H1 (cell line): ENCODE data around the gene MTURN. TPM values are rescaled to one million over a fixed set of nuclear protein-coding genes. Genes with fewer than 3 reads are reported as not detected.

Source experiments
- CTCF ChIA-PET: fragments of 300-600 bp; sonication (Branson Sonifier 250); formaldehyde crosslinking; loops from one replicate; lab custom pipeline; 2021; ENCODE audit not compliant: partially characterized antibody; lab: Charles Lee
- POLR2A ChIA-PET: fragments of 300-600 bp; sonication (Branson Sonifier 250); formaldehyde crosslinking; loops from one replicate; lab custom pipeline; 2021; ENCODE audit warnings: inconsistent platforms; ENCODE audit not compliant: partially characterized antibody; lab: Charles Lee
- DNase-seq, 2 experiments: peaks; one replicate each; pipeline versions ENCODE4 v3.0.0 to v3.0.0-alpha.2; 2010 to 2022; ENCODE audit warnings: low spot score in 2 of 2, low read depth in 1 of 2, mixed read lengths in 1 of 2
- FAIRE-seq: peaks from 2 replicates; lab custom pipeline; 2011; peaks lifted over from hg19 to GRCh38; lab: Jason Lieb, UNC
- H2AFZ ChIP-seq: 2 replicates; pipeline ENCODE4 v1.8.1; 2012; ENCODE audit warnings: low read length, inconsistent platforms
- H2AK5ac ChIP-seq: 2 replicates; pipeline ENCODE4 v1.6.1; 2013; ENCODE audit warnings: low read depth, low read length
- H2BK120ac ChIP-seq: replicated peaks from 2 replicates; pipeline ENCODE3; 2013; ENCODE audit warnings: low read depth, low read length, inconsistent platforms
- H2BK12ac ChIP-seq: 2 replicates; pipeline ENCODE4 v1.6.1; 2013; ENCODE audit warnings: low read depth, low read length
- H2BK15ac ChIP-seq: 2 replicates; pipeline ENCODE4 v1.6.1; 2013; ENCODE audit warnings: low read length
- H2BK20ac ChIP-seq: 2 replicates; pipeline ENCODE4 v1.6.1; 2013; ENCODE audit warnings: low read length
- H2BK5ac ChIP-seq: 2 replicates; pipeline ENCODE4 v1.6.1; 2013; ENCODE audit warnings: low read depth, low read length
- H3K14ac ChIP-seq: 2 replicates; pipeline ENCODE4 v1.6.1; 2013; ENCODE audit warnings: inconsistent platforms; ENCODE audit not compliant: insufficient read length
- H3K18ac ChIP-seq: 2 replicates; pipeline ENCODE4 v1.6.1; 2013; ENCODE audit warnings: low read length; ENCODE audit errors: extremely low read depth
- H3K23ac ChIP-seq: 2 replicates; pipeline ENCODE4 v1.6.1; 2013; ENCODE audit warnings: inconsistent platforms; ENCODE audit not compliant: insufficient read length
- H3K23me2 ChIP-seq: 2 replicates; pipeline ENCODE4 v1.6.1; 2013; ENCODE audit warnings: low read depth, low read length
- H3K27ac ChIP-seq: 2 replicates; pipeline ENCODE4 v1.6.1; 2011; ENCODE audit warnings: low read depth, low read length, inconsistent platforms
- H3K27me3 ChIP-seq, 4 experiments: replicated peaks in 1 of 4; 1 replicate in 1 of 4; 2 replicates in 3 of 4; pipeline versions ENCODE4 v1.6.1 to v1.8.1; 2011 to 2013; ENCODE audit warnings: low read length in 3 of 4, mild to moderate bottlenecking in 3 of 4, inconsistent platforms in 2 of 4, mixed read lengths in 2 of 4, moderate library complexity in 1 of 4; ENCODE audit not compliant: control insufficient read depth in 3 of 4, insufficient read depth in 3 of 4; ENCODE audit errors: extremely low read depth in 1 of 4
- H3K36me3 ChIP-seq, 4 experiments: 2 replicates each; pipeline versions ENCODE4 v1.6.1 to v1.8.1; 2011 to 2013; ENCODE audit warnings: mild to moderate bottlenecking in 4 of 4, low read length in 3 of 4, moderate library complexity in 2 of 4, control low read depth in 1 of 4, inconsistent platforms in 1 of 4; ENCODE audit not compliant: insufficient read depth in 4 of 4, control insufficient read depth in 2 of 4
- H3K4ac ChIP-seq: replicated peaks from 2 replicates; pipeline ENCODE3; 2013; ENCODE audit warnings: low read length, low read depth, mixed read lengths, inconsistent platforms; ENCODE audit not compliant: insufficient read length
- H3K4me1 ChIP-seq, 4 experiments: replicated peaks in 1 of 4; 1 replicate in 1 of 4; 2 replicates in 3 of 4; pipeline versions ENCODE4 v1.6.1 to v1.8.1; 2011 to 2013; ENCODE audit warnings: low read length in 3 of 4, inconsistent platforms in 2 of 4, mixed read lengths in 1 of 4; ENCODE audit not compliant: insufficient read depth in 4 of 4, control insufficient read depth in 3 of 4
- H3K4me2 ChIP-seq, 2 experiments: 2 replicates each; pipeline versions ENCODE4 v1.6.1 to v1.8.1; 2011 to 2013; ENCODE audit warnings: low read depth in 2 of 2, low read length in 2 of 2, control low read depth in 1 of 2, inconsistent platforms in 1 of 2, mild to moderate bottlenecking in 1 of 2; ENCODE audit not compliant: insufficient read depth in 1 of 2
- H3K4me3 ChIP-seq, 4 experiments: fragments of 200-600, 300-600 bp in 1 of 4; sonication (generic), shearing (Covaris generic), sonication (Bioruptor Twin) in 1 of 4; 2 replicates each; pipeline versions ENCODE4 v1.5.1 to v1.8.1; 2011 to 2016; ENCODE audit warnings: low read length in 4 of 4, low read depth in 3 of 4, control low read depth in 2 of 4, inconsistent platforms in 2 of 4, mild to moderate bottlenecking in 2 of 4, mixed read lengths in 1 of 4, moderate library complexity in 1 of 4; ENCODE audit not compliant: insufficient read depth in 2 of 4; ENCODE audit errors: extremely low read depth in 1 of 4
- H3K56ac ChIP-seq: replicated peaks from 2 replicates; pipeline ENCODE3; 2013; ENCODE audit warnings: low read depth, mild to moderate bottlenecking, mixed read lengths, low read length, inconsistent platforms; ENCODE audit not compliant: insufficient read length
- H3K79me1 ChIP-seq: 2 replicates; pipeline ENCODE4 v1.6.1; 2013; ENCODE audit warnings: low read depth, low read length, control low read depth
- H3K79me2 ChIP-seq, 2 experiments: 2 replicates each; pipeline versions ENCODE4 v1.6.1 to v1.8.1; 2012 to 2013; ENCODE audit warnings: low read length in 2 of 2, mild to moderate bottlenecking in 2 of 2, inconsistent platforms in 1 of 2; ENCODE audit not compliant: insufficient read depth in 2 of 2, control insufficient read depth in 1 of 2
- H3K9ac ChIP-seq, 4 experiments: replicated peaks in 1 of 4; 1 replicate in 1 of 4; 2 replicates in 3 of 4; pipeline versions ENCODE4 v1.6.1 to v1.8.1; 2011 to 2013; ENCODE audit warnings: low read depth in 3 of 4, low read length in 3 of 4, control low read depth in 2 of 4, mild to moderate bottlenecking in 2 of 4, moderate library complexity in 2 of 4, inconsistent platforms in 1 of 4; ENCODE audit errors: extremely low read depth in 1 of 4
- H3K9me3 ChIP-seq, 2 experiments: 2 replicates each; pipeline versions ENCODE4 v1.6.1 to v1.8.1; 2012 to 2013; ENCODE audit warnings: mild to moderate bottlenecking in 2 of 2, moderate library complexity in 2 of 2, control low read depth in 1 of 2, inconsistent platforms in 1 of 2, low read depth in 1 of 2, low read length in 1 of 2, mixed read lengths in 1 of 2; ENCODE audit not compliant: insufficient read depth in 2 of 2
- H4K20me1 ChIP-seq, 2 experiments: replicated peaks in 1 of 2; 2 replicates each; pipeline versions ENCODE3 to v1.8.1; 2011 to 2013; ENCODE audit warnings: inconsistent platforms in 2 of 2, low read length in 2 of 2, mild to moderate bottlenecking in 1 of 2; ENCODE audit not compliant: insufficient read depth in 2 of 2, control insufficient read depth in 1 of 2
- H4K5ac ChIP-seq: 2 replicates; pipeline ENCODE4 v1.6.1; 2013; ENCODE audit warnings: low read length, low read depth, mixed read lengths, inconsistent platforms; ENCODE audit not compliant: insufficient read length
- H4K8ac ChIP-seq: 2 replicates; pipeline ENCODE4 v1.8.0; 2013; ENCODE audit warnings: mild to moderate bottlenecking, moderate library complexity, low read length, inconsistent platforms; ENCODE audit not compliant: insufficient read depth; ENCODE audit errors: extremely low read depth
- H4K91ac ChIP-seq: replicated peaks from 2 replicates; pipeline ENCODE3; 2013; ENCODE audit warnings: low read length, mixed read lengths, inconsistent platforms; ENCODE audit not compliant: insufficient read length
- CHD1 ChIP-seq: IDR thresholded peaks from 2 replicates; pipeline ENCODE4 v1.6.1; 2012; ENCODE audit warnings: low read depth, low read length, improper control_type of control experiment
- CHD2 ChIP-seq: IDR thresholded peaks from 2 replicates; pipeline ENCODE4 v1.6.1; 2012; ENCODE audit warnings: low read length, improper control_type of control experiment
- EZH2 ChIP-seq: fragments of 200-600 bp; sonication (generic); IDR thresholded peaks from 2 replicates; pipeline ENCODE4 v1.7.1; 2012; ENCODE audit warnings: low read depth, mild to moderate bottlenecking, moderate library complexity, low read length, inconsistent platforms; ENCODE audit not compliant: severe bottlenecking
- PHF8 ChIP-seq: fragments of 200-600 bp; sonication (generic); conservative IDR thresholded peaks from 2 replicates; pipeline ENCODE4 v1.7.1; 2012; ENCODE audit warnings: low read depth, mild to moderate bottlenecking, inconsistent platforms, low read length, moderate library complexity
- RNF2 ChIP-seq: fragments of 200-900, 300-1000 bp; sonication (generic); IDR thresholded peaks from 2 replicates; pipeline ENCODE4 v1.7.1; 2016; ENCODE audit warnings: borderline replicate concordance, low read depth, mild to moderate bottlenecking, antibody characterized with exemption, low read length; ENCODE audit not compliant: poor library complexity, severe bottlenecking; ENCODE audit errors: missing control alignments
- SP2 ChIP-seq: IDR thresholded peaks from 2 replicates; pipeline ENCODE4 v1.6.1; 2012; ENCODE audit warnings: mild to moderate bottlenecking, low read length, inconsistent platforms
- TAF7 ChIP-seq: optimal IDR thresholded peaks from 2 replicates; pipeline ENCODE3; 2011; ENCODE audit warnings: low read depth, mild to moderate bottlenecking, inconsistent platforms, low read length, moderate library complexity, borderline replicate concordance
- WGBS, 2 experiments: shearing (Covaris generic) in 1 of 2; methylation state at CpG; one replicate each; pipeline versions ENCODE4 v1.1.6 to v1.1.7; 2013 to 2015; ENCODE audit warnings: low lambda C conversion rate in 2 of 2, mixed read lengths in 2 of 2, inconsistent platforms in 1 of 2, low coverage in 1 of 2, missing lambda C conversion rate in 1 of 2; ENCODE audit not compliant: insufficient replicate concordance in 2 of 2, insufficient coverage in 1 of 2, insufficient read length in 1 of 2; ENCODE audit errors: extremely low coverage in 1 of 2, missing lambda C conversion rate in 1 of 2; 5-methylcytosine and 5-hydroxymethylcytosine counted together
- polyA plus RNA-seq, 7 experiments: library from polyadenylated mRNA; depleted of rRNA in 3 of 7; stranded (reverse) in 5 of 7; unstranded in 2 of 7; fragments of >200 nt in 5 of 7; fragments of 200-250 nt in 2 of 7; gene quantifications; 1 replicate in 5 of 7; 2 replicates in 1 of 7; 4 replicates in 1 of 7; pipeline versions ENCODE4 v1.2.1 to v1.2.3, GENCODE V29; 2011 to 2013; ENCODE audit warnings: missing spikeins in 2 of 7, mixed read lengths in 2 of 7
- total RNA-seq: library from RNA; stranded (reverse); fragmentation: NEBNext Ultra II Directional; extraction: Animal tissue kit (Norgen Biotek cat#: 25700); gene quantifications from 2 replicates; pipeline ENCODE4 v1.2.1, GENCODE V29; 2021

The MTURN gene
- total and polyA plus RNA-seq, 2 of the 8 experiments (the other 6 are each of a cell fraction or from before 2014, with no cell fraction given): 2.6 to 5.8 TPM

- Histone ChIP-seq H3K27ac (no peak overlapping the region), H3K79me1 (no peaks in the 10 kb centered on the region), H3K18ac (no peak overlapping the region), H4K91ac (no peak overlapping the region), H3K4me3 (no peak overlapping the region), H3K9me3 (no peaks in the 10 kb centered on the region), H2BK20ac (no peak overlapping the region), H3K4me2 (no peak overlapping the region), H3K79me2 (no peaks in the 10 kb centered on the region; a peak in 1 of 4 replicates), H3K23ac (no peak overlapping the region), H3K36me3 (no peaks in the 10 kb centered on the region), H3K27me3 (no peaks in the 10 kb centered on the region; a peak in 2 of 7 replicates), H2BK15ac (no peak overlapping the region), H3K56ac (no peak overlapping the region), H2BK12ac (no peak overlapping the region), H2AFZ (no peak overlapping the region), H3K23me2 (no peaks in the 10 kb centered on the region), H3K4ac (no peak overlapping the region), H2BK5ac (no peak overlapping the region), H4K5ac (no peak overlapping the region), H3K9ac (no peak overlapping the region), H4K8ac (no peak overlapping the region), H3K4me1 (peaks cover 0 to 3% (median 0%) of the 10 kb centered on the region in 4 experiments; a peak in 1 of 7 replicates), H2AK5ac (no peak overlapping the region), H4K20me1 (peaks cover 0 to 5% of the 10 kb centered on the region in 2 experiments), H2BK120ac (no peak overlapping the region), H3K14ac (no peak overlapping the region)
- WGBS, 2 experiments: 87% methylated on average over 9 of the region's 9 CpGs; no CpG with 5 or more reads in 1 of the 2 experiments
- ChIA-PET CTCF (no interaction called here), POLR2A (no interaction called here)
- DNase-seq (no peak), FAIRE-seq (no peak)
- TF ChIP-seq PHF8 (no peak), CHD2 (no peak), RNF2 (no peak), SP2 (no peak), CHD1 (no peak), TAF7 (no peak), EZH2 (no peak)
Measured at GRCh38 chr7:30142710-30143109, 7.9 kb downstream of the MTURN start.
